ENCODE measurements around the gene FUT8.

FUT8 gene

GRCh38 chr14:65486863-65487262 lies 74.3 kb downstream of the FUT8 start:
- Histone ChIP-seq H3K4me3 (ENCODE audit: low read length in 2 of 2) (no peak overlapping the region), H3K18ac (ENCODE audit: low read length) (no peak overlapping the region), H3K4me2 (ENCODE audit: insufficient read depth, low read length, poor library complexity, severe bottlenecking) (no peak overlapping the region), H2BK120ac (ENCODE audit: low read depth, low read length) (no peak overlapping the region), H3K79me1 (ENCODE audit: low read depth, low read length) (no peaks in the 10 kb centered on the region), H3K9ac (ENCODE audit: low read depth, low read length, poor library complexity) (no peak overlapping the region), H3K14ac (ENCODE audit: low read length) (no peak overlapping the region), H2AFZ (ENCODE audit: low read length) (no peak overlapping the region), H3K23ac (ENCODE audit: low read depth, low read length, poor library complexity) (no peak overlapping the region), H3K4ac (ENCODE audit: low read length) (no peak overlapping the region), H2BK15ac (ENCODE audit: low read length) (no peak overlapping the region), H3K4me1 (ENCODE audit: control insufficient read depth in 2 of 2, insufficient read depth in 1 of 2, low read depth in 1 of 2, low read length in 2 of 2) (peaks cover 8 to 10% of the 10 kb centered on the region in 2 donors), H4K91ac (ENCODE audit: low read depth, low read length, poor library complexity) (no peak overlapping the region), H3K9me3 (replicated peaks in 1 of 2; ENCODE audit: control insufficient read depth in 2 of 2, insufficient read depth in 1 of 2, low read depth in 1 of 2, low read length in 2 of 2) (no peaks in the 10 kb centered on the region), H3K27me3 (ENCODE audit: control insufficient read depth in 3 of 3, insufficient read depth in 3 of 3, low read depth in 1 of 3, low read length in 3 of 3) (no peaks in the 10 kb centered on the region), H3K36me3 (replicated peaks in 1 of 2; ENCODE audit: control insufficient read depth in 2 of 2, insufficient read depth in 2 of 2, low read length in 2 of 2) (no peaks in the 10 kb centered on the region), H2AK5ac (ENCODE audit: low read depth, low read length) (no peak overlapping the region), H2BK5ac (ENCODE audit: low read length) (no peak overlapping the region), H4K8ac (ENCODE audit: low read depth, low read length) (no peak overlapping the region), H2BK12ac (ENCODE audit: low read length) (no peak overlapping the region), H3K27ac (replicated peaks; ENCODE audit: low read length) (no peak overlapping the region)
- no peak for DNase-seq (ENCODE audit: low spot score)

- Histone ChIP-seq H3K27ac (replicated peaks; ENCODE audit: low read length) (no peak overlapping the region), H3K79me1 (ENCODE audit: low read depth, low read length) (no peaks in the 10 kb centered on the region), H3K4me1 (ENCODE audit: control insufficient read depth in 2 of 2, insufficient read depth in 1 of 2, low read depth in 1 of 2, low read length in 2 of 2) (peaks cover 2 to 6% of the 10 kb centered on the region in 2 donors), H3K27me3 (ENCODE audit: control insufficient read depth in 3 of 3, insufficient read depth in 3 of 3, low read depth in 1 of 3, low read length in 3 of 3) (no peaks in the 10 kb centered on the region), H2BK120ac (ENCODE audit: low read depth, low read length) (no peak overlapping the region), H3K14ac (ENCODE audit: low read length) (no peak overlapping the region), H3K4me2 (ENCODE audit: insufficient read depth, low read length, poor library complexity, severe bottlenecking) (no peak overlapping the region), H3K18ac (ENCODE audit: low read length) (no peak overlapping the region), H3K36me3 (replicated peaks in 1 of 2; ENCODE audit: control insufficient read depth in 2 of 2, insufficient read depth in 2 of 2, low read length in 2 of 2) (no peaks in the 10 kb centered on the region), H3K4me3 (ENCODE audit: low read length in 2 of 2) (no peak overlapping the region), H4K91ac (ENCODE audit: low read depth, low read length, poor library complexity) (no peak overlapping the region), H2BK12ac (ENCODE audit: low read length) (no peak overlapping the region), H2BK15ac (ENCODE audit: low read length) (no peak overlapping the region), H2BK5ac (ENCODE audit: low read length) (no peak overlapping the region), H3K23ac (ENCODE audit: low read depth, low read length, poor library complexity) (no peak overlapping the region), H3K9me3 (replicated peaks in 1 of 2; ENCODE audit: control insufficient read depth in 2 of 2, insufficient read depth in 1 of 2, low read depth in 1 of 2, low read length in 2 of 2) (no peaks in the 10 kb centered on the region), H3K4ac (ENCODE audit: low read length) (no peak overlapping the region), H3K9ac (ENCODE audit: low read depth, low read length, poor library complexity) (no peak overlapping the region), H4K8ac (ENCODE audit: low read depth, low read length) (no peak overlapping the region), H2AK5ac (ENCODE audit: low read depth, low read length) (no peak overlapping the region), H2AFZ (ENCODE audit: low read length) (no peak overlapping the region)
- no CpG with 5 or more reads among the region's 4 CpGs for WGBS, 2 donors (ENCODE audit: extremely low coverage in 2 of 2, insufficient read length in 2 of 2, insufficient replicate concordance in 1 of 2)
- no peak for DNase-seq (ENCODE audit: low spot score)
Measured at GRCh38 chr14:65487783-65488494, 75.4 kb downstream of the FUT8 start.

GRCh38 chr14:65491274-65491673 lies 78.7 kb downstream of the FUT8 start:
- H3K27me3 ChIP-seq (ENCODE audit: control insufficient read depth in 3 of 3, insufficient read depth in 3 of 3, low read depth in 1 of 3, low read length in 3 of 3) = no peaks in the 10 kb centered on the region
- no peak overlapping the region for H3K14ac ChIP-seq (ENCODE audit: low read length)
- H2AFZ ChIP-seq (ENCODE audit: low read length) = no peak overlapping the region
- H3K18ac ChIP-seq (ENCODE audit: low read length) = no peak overlapping the region
- H2AK5ac ChIP-seq (ENCODE audit: low read depth, low read length) = no peak overlapping the region
- no peaks in the 10 kb centered on the region for H3K4me1 ChIP-seq (ENCODE audit: control insufficient read depth in 2 of 2, insufficient read depth in 1 of 2, low read depth in 1 of 2, low read length in 2 of 2)
- H3K79me1 ChIP-seq (ENCODE audit: low read depth, low read length) = no peaks in the 10 kb centered on the region
- H2BK15ac ChIP-seq (ENCODE audit: low read length) = no peak overlapping the region
- no peak overlapping the region for H2BK12ac ChIP-seq (ENCODE audit: low read length)
- no peak overlapping the region for H3K4me2 ChIP-seq (ENCODE audit: insufficient read depth, low read length, poor library complexity, severe bottlenecking)
- WGBS, 2 donors (ENCODE audit: extremely low coverage in 2 of 2, insufficient read length in 2 of 2, insufficient replicate concordance in 1 of 2) = 100% methylated on average over 1 of the region's 1 CpG; no CpG with 5 or more reads in 1 of the 2 donors
- H2BK120ac ChIP-seq (ENCODE audit: low read depth, low read length) = no peak overlapping the region
- no peak overlapping the region for H3K23ac ChIP-seq (ENCODE audit: low read depth, low read length, poor library complexity)
- no peaks in the 10 kb centered on the region for H3K36me3 ChIP-seq (replicated peaks in 1 of 2; ENCODE audit: control insufficient read depth in 2 of 2, insufficient read depth in 2 of 2, low read length in 2 of 2)
- no peaks in the 10 kb centered on the region for H3K9me3 ChIP-seq (replicated peaks in 1 of 2; ENCODE audit: control insufficient read depth in 2 of 2, insufficient read depth in 1 of 2, low read depth in 1 of 2, low read length in 2 of 2)
- H3K4me3 ChIP-seq (ENCODE audit: low read length in 2 of 2) = no peak overlapping the region
- no peak overlapping the region for H2BK5ac ChIP-seq (ENCODE audit: low read length)
- H4K8ac ChIP-seq (ENCODE audit: low read depth, low read length) = no peak overlapping the region
- no peak overlapping the region for H4K91ac ChIP-seq (ENCODE audit: low read depth, low read length, poor library complexity)
- DNase-seq (ENCODE audit: low spot score) = no peak
- H3K27ac ChIP-seq (replicated peaks; ENCODE audit: low read length) = no peak overlapping the region
- H3K9ac ChIP-seq (ENCODE audit: low read depth, low read length, poor library complexity) = no peak overlapping the region
- H3K4ac ChIP-seq (ENCODE audit: low read length) = no peak overlapping the region

- Histone ChIP-seq H2AK5ac (ENCODE audit: low read depth, low read length) (no peak overlapping the region), H2BK12ac (ENCODE audit: low read length) (no peak overlapping the region), H2AFZ (ENCODE audit: low read length) (no peak overlapping the region), H3K79me1 (ENCODE audit: low read depth, low read length) (no peaks in the 10 kb centered on the region), H2BK120ac (ENCODE audit: low read depth, low read length) (no peak overlapping the region), H3K4ac (ENCODE audit: low read length) (no peak overlapping the region), H3K4me3 (ENCODE audit: low read length in 2 of 2) (no peak overlapping the region), H3K27ac (replicated peaks; ENCODE audit: low read length) (no peak overlapping the region), H4K8ac (ENCODE audit: low read depth, low read length) (no peak overlapping the region), H3K18ac (ENCODE audit: low read length) (no peak overlapping the region), H2BK5ac (ENCODE audit: low read length) (no peak overlapping the region), H3K36me3 (replicated peaks in 1 of 2; ENCODE audit: control insufficient read depth in 2 of 2, insufficient read depth in 2 of 2, low read length in 2 of 2) (no peaks in the 10 kb centered on the region), H3K9me3 (replicated peaks in 1 of 2; ENCODE audit: control insufficient read depth in 2 of 2, insufficient read depth in 1 of 2, low read depth in 1 of 2, low read length in 2 of 2) (no peaks in the 10 kb centered on the region), H4K91ac (ENCODE audit: low read depth, low read length, poor library complexity) (no peak overlapping the region), H3K4me2 (ENCODE audit: insufficient read depth, low read length, poor library complexity, severe bottlenecking) (no peak overlapping the region), H3K4me1 (ENCODE audit: control insufficient read depth in 2 of 2, insufficient read depth in 1 of 2, low read depth in 1 of 2, low read length in 2 of 2) (no peaks in the 10 kb centered on the region), H2BK15ac (ENCODE audit: low read length) (no peak overlapping the region), H3K14ac (ENCODE audit: low read length) (no peak overlapping the region), H3K23ac (ENCODE audit: low read depth, low read length, poor library complexity) (no peak overlapping the region), H3K9ac (ENCODE audit: low read depth, low read length, poor library complexity) (no peak overlapping the region), H3K27me3 (ENCODE audit: control insufficient read depth in 3 of 3, insufficient read depth in 3 of 3, low read depth in 1 of 3, low read length in 3 of 3) (no peaks in the 10 kb centered on the region)
- no CpG with 5 or more reads among the region's 3 CpGs for WGBS, 2 donors (ENCODE audit: extremely low coverage in 2 of 2, insufficient read length in 2 of 2, insufficient replicate concordance in 1 of 2)
- no peak for DNase-seq (ENCODE audit: low spot score)
Measured at GRCh38 chr14:65492266-65492665, 79.7 kb downstream of the FUT8 start.

All from neuronal stem cell (in vitro differentiated cells).